GM10266 (cell line): ENCODE results near the gene GNAS.
"Not testable (repeated sequence)": the region's sequence is repeated elsewhere in the genome, so short reads cannot be mapped to it uniquely, and the experiment has no call there.

Source experiments
- DNase-seq: peaks from one replicate; pipeline ENCODE4 v3.0.0; 2012; ENCODE audit errors: extremely low spot score
- TF ChIP-seq, protein P1 (sequence below): IDR thresholded peaks from 2 replicates; pipeline ENCODE4 v1.5.1; 2012; ENCODE audit warnings: mild to moderate bottlenecking, low read depth; ENCODE audit not compliant: control insufficient read depth, insufficient read depth; ENCODE audit errors: missing control alignments

Gene GNAS

DNA sequence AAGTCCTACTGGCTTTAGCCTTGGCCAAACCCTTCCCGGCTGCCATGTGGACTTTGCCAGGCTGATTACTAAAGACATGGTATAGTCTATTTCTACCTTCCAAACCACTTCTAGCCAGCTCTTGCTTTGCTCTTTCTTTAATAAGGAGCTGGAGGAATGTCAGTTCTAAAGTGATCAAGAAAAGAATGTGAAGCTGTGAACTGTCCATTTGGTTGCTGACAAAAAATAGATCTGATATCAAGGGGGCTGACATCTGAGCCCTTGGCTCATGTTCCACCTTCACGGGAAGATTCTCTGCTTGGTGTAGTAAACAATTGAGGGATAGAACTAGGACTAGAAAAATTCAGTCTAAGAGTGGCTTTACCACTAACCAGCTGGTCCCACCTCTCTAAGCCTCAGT, 24.4 kb upstream of the GNAS start:
- no peak for DNase-seq
- TF ChIP-seq, protein P1, sequence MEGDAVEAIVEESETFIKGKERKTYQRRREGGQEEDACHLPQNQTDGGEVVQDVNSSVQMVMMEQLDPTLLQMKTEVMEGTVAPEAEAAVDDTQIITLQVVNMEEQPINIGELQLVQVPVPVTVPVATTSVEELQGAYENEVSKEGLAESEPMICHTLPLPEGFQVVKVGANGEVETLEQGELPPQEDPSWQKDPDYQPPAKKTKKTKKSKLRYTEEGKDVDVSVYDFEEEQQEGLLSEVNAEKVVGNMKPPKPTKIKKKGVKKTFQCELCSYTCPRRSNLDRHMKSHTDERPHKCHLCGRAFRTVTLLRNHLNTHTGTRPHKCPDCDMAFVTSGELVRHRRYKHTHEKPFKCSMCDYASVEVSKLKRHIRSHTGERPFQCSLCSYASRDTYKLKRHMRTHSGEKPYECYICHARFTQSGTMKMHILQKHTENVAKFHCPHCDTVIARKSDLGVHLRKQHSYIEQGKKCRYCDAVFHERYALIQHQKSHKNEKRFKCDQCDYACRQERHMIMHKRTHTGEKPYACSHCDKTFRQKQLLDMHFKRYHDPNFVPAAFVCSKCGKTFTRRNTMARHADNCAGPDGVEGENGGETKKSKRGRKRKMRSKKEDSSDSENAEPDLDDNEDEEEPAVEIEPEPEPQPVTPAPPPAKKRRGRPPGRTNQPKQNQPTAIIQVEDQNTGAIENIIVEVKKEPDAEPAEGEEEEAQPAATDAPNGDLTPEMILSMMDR, result no peak

DNA sequence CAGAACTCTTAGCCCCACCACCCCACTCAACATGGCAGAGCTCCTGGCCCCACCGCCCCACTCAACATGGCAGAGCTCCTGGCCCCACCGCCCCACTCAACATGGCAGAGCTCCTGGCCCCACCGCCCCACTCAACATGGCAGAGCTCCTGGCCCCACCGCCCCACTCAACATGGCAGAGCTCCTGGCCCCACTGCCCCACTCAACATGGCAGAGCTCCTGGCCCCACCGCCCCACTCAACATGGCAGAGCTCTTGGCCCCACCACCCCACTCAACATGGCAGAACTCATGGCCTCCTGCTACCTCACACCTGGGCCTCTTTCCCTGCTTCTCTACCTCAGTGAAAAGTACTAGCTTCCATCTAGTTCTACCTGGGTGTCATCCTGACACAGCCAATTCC, 23.7 kb upstream of the GNAS start:
- not testable (repeated sequence) for DNase-seq

DNA sequence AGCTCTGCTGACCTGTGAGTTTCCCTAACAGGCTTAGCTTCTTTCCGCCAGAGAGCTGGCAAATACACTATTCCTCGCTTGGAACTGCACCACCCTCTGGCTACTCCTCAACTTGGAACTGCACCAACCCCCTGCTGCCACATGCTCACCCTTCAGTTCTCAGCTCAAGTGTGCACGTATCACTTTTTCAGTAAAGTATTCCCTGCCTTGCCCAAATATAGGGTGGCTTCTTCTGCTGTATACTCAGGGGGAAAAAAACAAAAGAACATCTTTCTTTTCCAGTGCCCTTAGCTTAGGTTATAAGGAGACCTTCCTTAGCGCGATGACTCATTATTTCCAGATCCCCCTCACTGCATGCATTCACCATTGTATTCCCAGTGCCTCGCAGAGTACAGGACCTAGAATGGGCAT, 23.0 kb upstream of the GNAS start:
- DNase-seq, result no peak
- TF ChIP-seq, protein P1, result no peak

DNA sequence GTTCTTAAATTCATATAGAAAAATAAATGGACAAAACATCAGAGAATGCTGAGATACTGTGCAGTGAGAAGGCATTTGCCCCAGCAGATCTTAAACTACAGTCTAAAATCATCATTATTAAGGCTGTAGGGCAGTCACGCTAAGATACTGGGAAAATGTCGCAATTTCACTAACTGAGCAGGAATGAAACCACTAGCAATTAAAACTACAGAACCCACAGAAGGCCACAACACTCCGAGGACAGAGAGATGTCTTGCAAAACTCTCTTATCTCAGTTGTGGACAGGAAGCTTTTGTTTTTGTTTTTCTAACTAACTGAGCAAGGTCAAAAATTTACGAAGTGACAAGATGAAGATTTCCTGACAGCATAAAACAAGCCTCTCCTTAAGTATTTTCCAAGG, 20.1 kb upstream of the GNAS start:
- TF ChIP-seq, protein P1, result no peak
- DNase-seq, result no peak

DNA sequence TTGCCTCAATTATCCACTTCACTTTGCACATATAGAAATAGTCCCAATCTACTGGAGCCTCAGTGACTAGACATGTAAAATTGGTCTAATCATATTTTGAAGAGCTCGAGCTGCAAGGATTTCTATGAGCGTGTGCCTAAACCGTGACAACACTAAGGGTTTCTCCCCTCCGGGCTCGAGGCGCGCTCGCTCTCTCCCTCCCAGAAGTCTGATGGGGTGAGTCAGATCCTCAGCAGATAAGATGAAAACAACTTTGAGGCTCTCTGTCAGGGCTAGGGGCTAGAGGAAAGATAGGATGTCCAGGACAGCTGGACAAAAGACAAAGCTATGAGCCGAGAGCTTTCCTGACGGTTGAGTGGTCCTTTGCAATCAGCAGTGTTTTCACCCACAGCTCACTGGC, 18.6 kb upstream of the GNAS start:
- TF ChIP-seq, protein P1, result no peak
- DNase-seq, result no peak

DNA sequence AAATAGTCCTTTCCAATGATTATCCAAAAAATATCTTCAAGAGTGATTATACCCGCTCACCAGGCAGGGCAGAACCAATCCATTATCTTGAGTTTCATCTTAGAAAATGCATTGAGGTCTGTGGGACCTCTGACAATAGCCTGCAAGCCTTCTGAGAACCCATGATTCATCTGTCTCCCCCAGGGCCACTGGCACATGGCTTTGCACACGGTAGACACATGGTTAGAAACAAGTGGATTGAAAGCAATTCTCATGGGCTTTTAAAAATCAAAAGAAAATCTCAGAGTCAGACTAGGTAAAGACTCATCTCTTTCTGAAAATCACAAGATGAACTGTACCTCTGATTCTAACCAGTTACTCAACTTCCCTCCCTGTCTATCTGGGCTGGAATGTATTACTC, 17.3 kb upstream of the GNAS start:
- TF ChIP-seq, protein P1, result no peak
- DNase-seq, result no peak

DNA sequence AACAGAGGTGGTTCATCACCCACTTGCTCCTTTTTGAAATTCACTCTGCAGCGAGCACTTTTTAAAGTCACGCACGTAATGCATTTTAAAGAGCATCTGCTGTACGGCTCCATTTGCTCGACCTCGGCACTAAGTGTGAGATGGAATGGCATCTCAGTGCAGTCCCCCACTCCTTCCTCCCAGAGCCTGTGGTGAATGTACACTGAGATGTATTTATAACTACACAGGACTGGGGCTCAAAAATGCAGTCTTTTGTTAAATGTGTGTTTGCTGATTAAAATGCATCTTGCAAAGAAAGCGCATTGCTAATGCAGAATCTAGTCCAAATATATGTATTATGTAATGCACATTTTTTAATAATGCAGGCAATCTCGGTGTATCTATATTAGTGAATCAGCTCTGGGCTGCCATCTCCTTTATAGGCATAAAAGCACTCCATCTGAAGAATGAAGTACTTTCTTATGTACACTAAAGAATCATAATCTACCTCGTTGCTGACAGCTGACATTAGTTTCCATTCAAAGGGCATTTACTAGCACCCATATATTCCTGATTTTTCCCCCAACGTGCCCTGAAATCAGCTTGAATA, 15.8 kb upstream of the GNAS start:
- DNase-seq, result no peak
- TF ChIP-seq, protein P1, result no peak

DNA sequence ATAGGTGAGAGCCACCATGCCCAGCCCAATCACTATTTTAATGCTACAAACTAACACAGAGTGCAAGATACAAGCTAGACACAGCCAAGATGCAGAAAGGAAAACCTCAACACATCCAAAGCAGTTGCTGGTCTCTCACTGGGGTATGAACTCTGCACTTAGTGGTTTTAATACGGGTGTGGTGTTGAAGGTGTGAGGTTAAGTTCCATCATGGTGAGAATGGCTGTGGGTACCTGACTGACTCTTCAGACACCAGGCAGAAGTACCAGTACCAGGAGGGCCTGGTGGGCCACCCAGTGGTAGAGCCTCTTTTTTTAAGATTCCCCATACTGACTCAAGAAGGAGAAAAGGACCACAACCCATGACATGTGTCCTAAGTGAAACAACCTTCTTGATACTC, 14.8 kb upstream of the GNAS start:
- no peak for DNase-seq
- TF ChIP-seq, protein P1, result no peak
